Peyer's patch (tissue), 4 donors: ENCODE results near the gene CCDC188.

Experiments used
- CTCF ChIP-seq, 6 experiments: fragments of 450-650 bp in 4 of 6; fragments of 200-600 bp in 2 of 6; sonication (generic) in 1 of 6; IDR thresholded peaks; one replicate each; pipeline ENCODE4 v1.5.1; 2017 to 2019; ENCODE audit warnings: antibody characterized with exemption in 6 of 6, mild to moderate bottlenecking in 3 of 6, moderate library complexity in 1 of 6
- POLR2A ChIP-seq, 2 donors: fragments of 450-650 bp; IDR thresholded peaks; one replicate each; pipeline ENCODE4 v1.5.1; 2017; ENCODE audit warnings: antibody characterized with exemption in 2 of 2, mild to moderate bottlenecking in 2 of 2, moderate library complexity in 2 of 2

GRCh38 chr22:20164863-20165262 is 14.0 kb upstream of the CCDC188 start:
- TF ChIP-seq CTCF (IDR thresholded peaks at IDR 0.05) (no peak), POLR2A (IDR thresholded peaks at IDR 0.05) (no peak)
